Colonic mucosa (tissue), 4 donors: ENCODE measurements around the gene SELENOW. TPM values are rescaled to one million over a fixed set of nuclear protein-coding genes. Genes with fewer than 3 reads are reported as not detected.

Experiments
- DNase-seq: peaks from one replicate; pipeline ENCODE4 v3.0.0-alpha.2; 2020
- H3K27ac ChIP-seq: fragments of 200-600 bp; one replicate; pipeline ENCODE4 v1.8.0; 2021
- H3K27me3 ChIP-seq: fragments of 200-600 bp; one replicate; pipeline ENCODE4 v1.8.0; 2021
- H3K36me3 ChIP-seq: fragments of 200-600 bp; one replicate; pipeline ENCODE4 v1.8.0; 2021
- H3K4me1 ChIP-seq: fragments of 200-600 bp; one replicate; pipeline ENCODE4 v1.8.0; 2021; ENCODE audit warnings: mild to moderate bottlenecking
- H3K4me3 ChIP-seq: fragments of 200-600 bp; one replicate; pipeline ENCODE4 v1.8.0; 2021
- H3K9ac ChIP-seq, 2 donors: one replicate each; pipeline ENCODE4 v1.7.0; 2013; ENCODE audit warnings: control low read depth in 2 of 2, low read depth in 2 of 2, low read length in 2 of 2
- H3K9me3 ChIP-seq: fragments of 200-600 bp; one replicate; pipeline ENCODE4 v1.8.0; 2021
- intact Hi-C: fragments of 100-400 bp; cut with DNase I; formaldehyde crosslinking; loops from one replicate; pipeline ENCODE4 v1.14.1; 2022
- total RNA-seq, 2 donors: library from RNA; stranded (reverse); fragmentation: NEBNext Ultra II Directional in 1 of 2; extraction: Animal tissue kit (Norgen Biotek cat#: 25700) in 1 of 2; gene quantifications; one replicate each; pipeline ENCODE4 v1.2.1, GENCODE V29; 2021
- TF ChIP-seq, protein P1 (sequence below): fragments of 200-600 bp; IDR thresholded peaks from one replicate; pipeline ENCODE4 v1.8.0; 2022; ENCODE audit warnings: antibody characterized with exemption, mild to moderate bottlenecking
- donor health status: healthy.
- donor health status: DM: no; HTN: no; CAD: no.
- donor health status: DM: no; HTN: no; CAD: no.

The SELENOW gene
- total RNA-seq, 2 donors from 2014 or later, result 280 to 519 TPM

GRCh38 chr19:47754206-47755064 lies 24.1 kb upstream of the SELENOW start:
- Histone ChIP-seq H3K4me1 (peaks cover 8% of the 10 kb centered on the region), H3K27me3 (no peaks in the 10 kb centered on the region), H3K9me3 (no peaks in the 10 kb centered on the region), H3K27ac (no peak overlapping the region), H3K36me3 (peaks cover 35% of the 10 kb centered on the region), H3K9ac (no peak overlapping the region), H3K4me3 (no peak overlapping the region)
- TF ChIP-seq, protein P1, sequence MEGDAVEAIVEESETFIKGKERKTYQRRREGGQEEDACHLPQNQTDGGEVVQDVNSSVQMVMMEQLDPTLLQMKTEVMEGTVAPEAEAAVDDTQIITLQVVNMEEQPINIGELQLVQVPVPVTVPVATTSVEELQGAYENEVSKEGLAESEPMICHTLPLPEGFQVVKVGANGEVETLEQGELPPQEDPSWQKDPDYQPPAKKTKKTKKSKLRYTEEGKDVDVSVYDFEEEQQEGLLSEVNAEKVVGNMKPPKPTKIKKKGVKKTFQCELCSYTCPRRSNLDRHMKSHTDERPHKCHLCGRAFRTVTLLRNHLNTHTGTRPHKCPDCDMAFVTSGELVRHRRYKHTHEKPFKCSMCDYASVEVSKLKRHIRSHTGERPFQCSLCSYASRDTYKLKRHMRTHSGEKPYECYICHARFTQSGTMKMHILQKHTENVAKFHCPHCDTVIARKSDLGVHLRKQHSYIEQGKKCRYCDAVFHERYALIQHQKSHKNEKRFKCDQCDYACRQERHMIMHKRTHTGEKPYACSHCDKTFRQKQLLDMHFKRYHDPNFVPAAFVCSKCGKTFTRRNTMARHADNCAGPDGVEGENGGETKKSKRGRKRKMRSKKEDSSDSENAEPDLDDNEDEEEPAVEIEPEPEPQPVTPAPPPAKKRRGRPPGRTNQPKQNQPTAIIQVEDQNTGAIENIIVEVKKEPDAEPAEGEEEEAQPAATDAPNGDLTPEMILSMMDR, result no peak
- intact Hi-C loops, result no loop called here
- DNase-seq, result no peak

GRCh38 chr19:47755065-47755761 lies 23.3 kb upstream of the SELENOW start:
- Histone ChIP-seq H3K9ac (no peak overlapping the region), H3K4me1 (peaks cover 8% of the 10 kb centered on the region), H3K27ac (no peak overlapping the region), H3K4me3 (no peak overlapping the region), H3K9me3 (no peaks in the 10 kb centered on the region), H3K27me3 (no peaks in the 10 kb centered on the region), H3K36me3 (peaks cover 30% of the 10 kb centered on the region)
- TF ChIP-seq, protein P1, result no peak
- DNase-seq, result no peak
- intact Hi-C loops, result no loop called here

DNA sequence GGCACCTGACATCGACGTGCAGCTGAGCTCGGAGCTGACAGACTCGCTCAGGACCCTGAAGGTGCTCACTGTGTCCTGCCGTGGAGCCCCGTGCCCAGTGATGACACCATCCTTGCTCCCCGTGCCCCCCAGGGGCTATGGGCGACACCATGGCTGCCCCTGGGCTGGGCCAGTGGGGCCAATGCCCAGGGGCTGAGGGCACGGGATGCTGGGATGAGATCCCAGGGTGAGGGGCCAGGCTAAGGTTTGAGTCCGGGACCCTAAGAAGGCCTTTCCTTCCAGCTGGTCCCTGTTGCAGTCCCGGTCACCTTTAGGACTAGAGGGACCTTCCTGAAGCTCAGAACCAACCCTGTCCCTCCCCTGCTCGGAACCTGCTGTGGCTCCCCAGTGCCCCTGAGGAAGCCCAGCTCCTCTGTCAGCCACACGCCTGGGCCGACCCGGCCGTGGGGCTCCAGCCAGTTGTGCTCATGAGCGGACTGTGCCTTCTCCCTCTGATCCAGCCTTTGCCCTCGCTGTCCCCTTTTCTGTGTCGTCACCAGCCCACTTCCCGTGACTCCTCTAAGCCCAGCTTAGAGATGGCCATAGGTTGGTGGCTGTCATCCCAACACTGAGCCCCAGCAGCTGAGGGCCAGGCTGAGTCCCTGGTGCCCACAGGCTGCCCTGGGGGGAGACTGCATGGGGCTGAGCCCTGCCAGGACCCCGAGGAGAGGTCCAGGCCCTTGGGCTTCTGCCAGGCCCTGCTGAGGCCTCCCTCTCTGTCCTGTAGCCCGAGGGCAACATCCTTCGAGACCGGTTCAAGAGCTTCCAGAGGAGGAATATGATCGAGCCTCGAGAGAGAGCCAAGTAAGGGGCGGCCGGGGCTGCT lies 22.5 kb upstream of the SELENOW start:
- no peaks in the 10 kb centered on the region for H3K27me3 ChIP-seq
- peaks cover 8% of the 10 kb centered on the region for H3K4me1 ChIP-seq
- H3K4me3 ChIP-seq, result no peak overlapping the region
- intact Hi-C loops, result no loop called here
- H3K36me3 ChIP-seq, result peaks cover 27% of the 10 kb centered on the region
- no peaks in the 10 kb centered on the region for H3K9me3 ChIP-seq
- no peak overlapping the region for H3K9ac ChIP-seq
- TF ChIP-seq, protein P1, result no peak
- DNase-seq, result no peak
- H3K27ac ChIP-seq, result no peak overlapping the region

- H3K27ac ChIP-seq, result no peak overlapping the region
- intact Hi-C loops, result no loop called here
- peak overlapping the region in 1 of 2 donors; percentile 71 for H3K9ac ChIP-seq
- peaks cover 27% of the 10 kb centered on the region for H3K36me3 ChIP-seq
- H3K27me3 ChIP-seq, result no peaks in the 10 kb centered on the region
- DNase-seq, result no peak
- TF ChIP-seq, protein P1, result no peak
- no peak overlapping the region for H3K4me3 ChIP-seq
- peaks cover 8% of the 10 kb centered on the region for H3K4me1 ChIP-seq
- H3K9me3 ChIP-seq, result no peaks in the 10 kb centered on the region
Measured at GRCh38 chr19:47756627-47756929, 21.9 kb upstream of the SELENOW start.

GRCh38 chr19:47756953-47757608 lies 21.4 kb upstream of the SELENOW start:
- H3K27ac ChIP-seq, result peak overlapping the region; percentile 73
- TF ChIP-seq, protein P1, result no peak
- H3K9ac ChIP-seq, result peak overlapping the region in 1 of 2 donors; percentile 71
- H3K27me3 ChIP-seq, result no peaks in the 10 kb centered on the region
- H3K4me1 ChIP-seq, result peaks cover 8% of the 10 kb centered on the region
- no peak overlapping the region for H3K4me3 ChIP-seq
- H3K9me3 ChIP-seq, result no peaks in the 10 kb centered on the region
- DNase-seq, result peak; percentile 66
- intact Hi-C loops, result no loop called here
- H3K36me3 ChIP-seq, result peaks cover 27% of the 10 kb centered on the region
